ELF-1 (cell line): ENCODE data around the gene PPP1R14D.

Experiments
- DNase-seq: peaks from one replicate; pipeline ENCODE4 v3.0.0-alpha.2; 2016; ENCODE audit warnings: low read depth, low spot score

Gene PPP1R14D

GRCh38 chr15:40852529-40852928 is 24.0 kb upstream of the PPP1R14D start:
- DNase-seq = no peak

DNA sequence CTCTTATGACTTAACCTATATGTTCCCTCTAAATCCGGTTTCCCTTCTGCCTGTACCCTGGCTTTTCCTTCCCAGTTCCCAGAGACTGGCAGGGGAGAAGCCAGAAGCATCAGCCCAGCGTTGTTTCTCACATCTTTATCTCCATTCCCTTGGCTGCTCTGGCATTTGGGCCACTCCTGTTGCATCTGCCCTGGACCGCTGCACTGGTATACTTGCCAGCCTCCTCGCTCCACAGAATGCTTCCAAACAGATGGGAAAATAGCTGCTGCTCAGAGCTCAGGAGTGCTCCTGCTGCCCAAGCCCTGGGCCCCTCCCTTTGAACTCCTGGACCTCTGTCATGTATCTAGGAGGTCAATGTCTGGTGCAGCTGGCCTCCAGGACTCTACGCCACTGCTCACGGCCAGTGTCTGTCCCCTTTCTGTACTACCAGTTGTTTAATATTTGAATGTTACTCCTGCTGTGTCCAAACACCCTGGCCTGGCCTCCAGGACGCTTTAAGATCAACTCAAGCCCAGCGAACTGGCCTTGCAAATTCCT is 22.1 kb upstream of the PPP1R14D start:
- DNase-seq = no peak

- DNase-seq = peak; percentile 90
These were observed 18.9 kb upstream of the PPP1R14D start for GRCh38 chr15:40847223-40847961.

- no peak for DNase-seq
These were observed 18.3 kb upstream of the PPP1R14D start for GRCh38 chr15:40846841-40847222.

DNA sequence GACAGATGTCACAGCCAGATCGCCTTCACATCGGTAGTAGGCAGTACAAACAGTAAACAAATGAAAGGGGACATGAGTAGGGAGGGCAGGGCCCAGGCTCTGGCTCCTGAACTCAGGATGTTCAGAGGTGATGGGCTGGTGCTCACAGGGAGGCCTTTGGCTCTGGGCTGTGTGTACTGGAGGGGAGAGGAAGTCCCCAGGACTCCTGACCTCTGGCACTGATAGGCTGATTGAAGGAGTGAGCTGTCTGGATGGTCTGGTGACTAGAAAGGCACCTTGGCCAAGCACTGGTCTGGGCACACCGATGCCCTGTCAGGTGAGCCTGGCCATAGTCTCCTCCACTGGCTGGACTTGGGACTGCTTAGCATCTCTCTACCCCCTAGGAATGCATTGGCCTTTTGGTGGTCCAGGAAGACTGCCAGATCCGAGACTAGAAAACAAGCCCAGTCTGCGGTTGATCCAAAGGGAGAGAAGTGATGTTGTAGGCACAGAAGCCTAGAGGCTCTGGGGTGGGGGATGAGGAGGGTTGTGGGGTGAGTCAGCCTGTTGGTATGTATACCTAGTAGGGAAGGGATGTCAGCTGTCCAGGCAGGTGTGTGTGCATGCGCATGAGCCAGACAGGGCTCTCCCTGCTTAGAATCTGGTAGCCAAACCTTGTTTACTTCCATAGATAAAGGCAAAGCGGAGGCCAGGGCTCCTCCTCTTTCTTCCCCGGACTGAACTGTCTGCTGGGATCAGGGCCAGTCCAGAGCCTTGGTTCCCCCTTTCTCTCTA is 17.2 kb upstream of the PPP1R14D start:
- peak; percentile 89 for DNase-seq

- DNase-seq = no peak
These were observed 16.5 kb upstream of the PPP1R14D start for GRCh38 chr15:40845036-40845435.

DNA sequence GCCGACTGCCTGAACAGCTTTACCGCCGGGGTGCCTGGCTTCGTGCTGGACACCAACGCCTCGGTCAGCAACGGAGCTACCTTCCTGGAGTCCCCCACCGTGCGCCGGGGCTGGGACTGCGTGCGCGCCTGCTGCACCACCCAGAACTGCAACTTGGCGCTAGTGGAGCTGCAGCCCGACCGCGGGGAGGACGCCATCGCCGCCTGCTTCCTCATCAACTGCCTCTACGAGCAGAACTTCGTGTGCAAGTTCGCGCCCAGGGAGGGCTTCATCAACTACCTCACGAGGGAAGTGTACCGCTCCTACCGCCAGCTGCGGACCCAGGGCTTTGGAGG is 16.2 kb upstream of the PPP1R14D start:
- no peak for DNase-seq

GRCh38 chr15:40843885-40844695 is 15.6 kb upstream of the PPP1R14D start, which contains the start of gene SPINT1:
Gene SPINT1 (plus strand): TSS chr15:40844048. CDS start chr15:40844555, 507 bp downstream.
- peak; percentile 57 for DNase-seq

- no peak for DNase-seq
These were observed 14.9 kb upstream of the PPP1R14D start for GRCh38 chr15:40843261-40843884.

DNA sequence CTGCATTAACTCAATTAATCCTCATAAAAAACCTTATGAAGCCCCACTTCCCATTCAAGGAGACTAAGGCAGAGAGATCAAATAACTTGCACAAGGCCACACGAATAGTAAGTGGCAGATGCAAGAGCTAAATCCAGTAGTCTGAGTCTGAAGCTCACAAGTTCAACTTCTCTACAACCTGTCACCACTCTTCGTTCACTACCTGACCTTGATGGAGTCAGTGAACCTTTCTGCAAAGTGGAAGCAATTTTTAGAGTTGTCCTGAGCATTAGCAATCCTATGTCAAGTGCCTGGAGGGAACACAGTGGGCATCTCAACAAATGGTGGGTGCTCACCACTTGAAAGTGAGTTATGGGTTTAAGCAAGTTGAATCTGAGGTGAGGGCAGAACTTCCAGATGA is 13.2 kb upstream of the PPP1R14D start:
- no peak for DNase-seq

DNA sequence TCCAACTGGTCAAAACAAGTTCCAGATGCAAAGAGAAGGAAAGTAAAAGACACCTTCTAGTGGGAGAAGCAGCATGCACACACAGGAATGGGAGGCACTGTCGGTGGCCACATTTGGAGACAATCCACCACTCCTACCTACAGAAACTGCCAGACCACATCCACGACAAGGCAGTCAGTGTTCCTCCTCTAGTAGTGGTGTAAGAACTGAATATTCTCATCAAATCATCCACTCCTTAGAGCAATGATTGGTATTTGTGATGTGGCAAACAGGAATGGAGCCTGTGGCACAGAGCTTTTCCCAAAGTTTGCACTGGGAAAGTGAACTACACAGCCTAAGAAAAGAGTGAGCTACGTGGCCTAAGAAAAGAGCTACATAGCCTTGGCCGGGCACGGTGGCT is 10.2 kb upstream of the PPP1R14D start:
- no peak for DNase-seq

DNA sequence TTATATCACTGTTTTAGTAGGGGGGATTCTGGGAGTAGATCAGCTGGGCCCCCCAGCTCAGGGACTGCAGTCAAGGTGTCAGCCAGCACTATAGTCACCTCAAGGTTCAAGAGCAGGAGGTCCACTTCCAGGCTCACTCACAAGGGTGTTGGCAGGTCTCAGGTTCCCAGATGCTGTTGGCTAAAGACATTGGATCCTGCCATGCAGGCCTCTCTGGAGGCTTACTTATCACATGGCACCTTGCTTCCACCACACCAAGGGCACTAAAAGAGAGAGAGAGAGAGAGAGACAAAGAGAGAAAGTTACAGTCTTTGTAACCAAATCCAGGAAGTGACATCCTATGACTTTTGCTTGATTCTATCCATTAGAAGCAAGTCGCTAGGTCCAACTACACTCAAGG is 7.5 kb upstream of the PPP1R14D start:
- no peak for DNase-seq

- no peak for DNase-seq
These were observed 4.4 kb upstream of the PPP1R14D start for GRCh38 chr15:40832903-40833302.

DNA sequence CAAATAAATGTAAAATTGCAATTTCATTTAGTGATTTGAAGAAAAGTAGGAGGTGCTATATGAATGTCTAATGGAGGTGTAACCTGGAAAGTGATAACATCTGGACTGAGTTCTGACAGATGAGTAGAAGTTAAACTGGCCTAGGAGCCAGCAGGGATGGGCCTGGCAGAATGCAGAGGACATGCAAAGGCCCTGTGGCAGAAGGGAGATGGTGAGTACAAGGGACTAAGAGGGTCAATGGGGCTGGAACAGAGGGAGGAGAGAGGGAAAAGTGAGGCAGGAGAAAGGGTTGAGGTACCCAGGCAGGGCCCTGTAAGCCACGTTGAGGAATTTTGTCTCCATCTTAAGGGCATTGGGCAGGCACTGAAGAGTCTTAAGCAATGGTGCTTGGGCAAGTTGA is 3.4 kb upstream of the PPP1R14D start:
- no peak for DNase-seq

DNA sequence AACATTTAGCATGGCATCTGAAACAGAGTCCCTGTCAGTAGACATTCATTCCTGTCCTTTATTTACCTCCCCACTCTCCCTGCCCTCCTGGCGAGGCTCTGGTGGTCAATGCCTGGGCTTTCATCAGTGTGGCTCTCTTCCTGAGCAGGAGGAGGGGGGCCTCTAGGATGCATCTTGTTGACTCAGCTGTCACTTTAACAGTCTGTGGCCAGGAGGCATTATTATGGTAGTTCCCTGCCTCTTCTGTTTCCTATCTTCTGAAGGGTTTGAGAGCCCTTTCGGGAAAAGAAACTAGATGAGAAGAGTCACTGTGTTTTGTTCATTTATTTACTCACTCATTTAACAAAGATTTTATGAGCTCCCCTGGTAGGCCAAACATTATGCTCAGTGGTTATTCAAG is 2.4 kb upstream of the PPP1R14D start:
- DNase-seq = peak; percentile 24

DNA sequence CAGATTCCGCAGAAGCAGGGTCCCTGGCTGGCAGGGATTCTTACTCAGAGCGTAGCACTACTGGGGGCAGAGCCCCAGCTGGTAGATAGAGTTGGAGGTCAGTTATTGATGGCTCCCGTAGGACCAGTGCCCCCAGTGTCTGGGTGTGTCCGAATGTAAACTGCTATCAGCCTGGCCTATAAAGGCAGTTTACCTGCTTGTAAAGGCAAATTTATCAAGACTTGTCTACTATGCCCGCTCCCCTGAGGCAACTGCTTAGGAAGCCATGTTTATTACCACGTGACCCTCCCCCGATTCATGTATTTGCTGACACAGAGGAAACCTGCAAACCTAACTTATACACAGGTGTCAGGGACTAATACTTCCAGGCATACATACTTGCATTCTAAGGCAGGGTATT is 607 bp upstream of the PPP1R14D start:
- DNase-seq = no peak

DNA sequence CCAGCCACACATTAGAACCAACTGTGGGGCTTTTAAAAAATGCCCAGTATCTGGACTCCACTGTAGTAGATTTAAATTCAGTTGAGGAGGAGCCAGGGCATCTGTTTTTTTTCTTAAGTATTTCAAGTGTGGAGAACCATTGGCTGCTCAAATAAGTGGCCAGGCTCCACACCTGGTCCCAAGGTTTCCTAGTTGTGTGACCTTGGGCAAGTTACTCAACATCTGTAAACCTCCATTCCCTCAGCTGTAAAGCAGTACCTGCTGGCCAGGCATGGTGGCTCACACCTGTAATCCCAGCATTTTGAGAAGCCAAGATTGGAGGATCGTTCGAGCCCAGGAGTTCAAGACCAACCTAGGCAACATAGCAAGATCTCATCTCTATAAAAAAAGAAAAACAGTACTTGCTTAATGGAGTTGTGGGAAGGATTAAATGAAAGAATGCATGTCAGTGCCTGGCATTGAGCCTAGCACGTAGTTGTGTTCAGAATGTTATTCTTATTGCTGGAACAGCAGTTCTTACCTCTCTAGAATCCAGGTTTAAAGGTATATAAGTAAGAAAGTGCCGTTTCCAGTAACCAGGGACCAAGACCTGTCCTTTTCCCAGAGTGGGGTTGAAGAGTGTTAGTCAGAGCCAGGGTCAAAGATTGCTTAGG is 2.0 kb downstream of the PPP1R14D start:
- DNase-seq = no peak

GRCh38 chr15:40825661-40826422 is 2.7 kb downstream of the PPP1R14D start:
- peak; percentile 27 for DNase-seq

DNA sequence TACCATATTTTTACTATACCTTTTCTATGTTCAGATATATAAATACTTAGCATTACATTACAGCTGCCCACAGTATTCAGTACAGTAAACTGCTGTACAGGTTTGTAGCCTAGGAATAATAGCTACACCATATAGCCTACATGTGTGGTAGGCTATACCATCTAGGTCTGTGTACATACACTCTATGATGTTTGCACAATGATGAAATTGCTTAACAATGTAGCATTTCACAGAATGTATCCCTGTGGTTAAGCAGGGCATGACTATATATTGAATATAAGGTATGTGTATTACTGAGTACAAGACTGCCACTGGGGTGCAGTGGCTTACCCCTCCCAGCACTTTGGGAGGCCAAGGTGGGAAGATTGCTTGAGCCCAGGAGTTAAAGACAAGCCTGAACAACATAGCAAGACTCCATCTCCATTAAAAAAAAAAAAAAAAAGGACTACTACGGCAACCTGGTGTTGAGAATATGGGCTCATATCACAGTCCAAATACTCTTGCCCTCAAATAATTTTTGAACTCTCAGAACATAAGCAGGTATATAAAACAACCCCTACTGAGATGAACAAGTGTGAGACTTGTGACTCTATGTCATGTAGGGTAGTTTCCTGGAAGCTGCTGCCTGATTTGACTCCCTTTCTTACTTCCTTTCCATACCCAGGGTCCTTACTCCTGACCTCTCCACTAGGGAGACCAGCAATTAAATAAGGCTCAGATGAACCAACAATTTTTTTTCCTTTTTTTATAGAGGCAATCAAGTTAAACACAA is 4.8 kb downstream of the PPP1R14D start:
- no peak for DNase-seq

- DNase-seq = no peak
These were observed 7.3 kb downstream of the PPP1R14D start for GRCh38 chr15:40821195-40821594.
